MM.1S (cell line): ENCODE data around the gene SLIT3.

Source experiments
- DNase-seq: peaks from one replicate; pipeline ENCODE4 v3.0.0-alpha.2; 2015
- H2AFZ ChIP-seq: fragments of 300-600 bp; sonication (generic); 2 replicates; pipeline ENCODE4 v1.6.0; 2016; ENCODE audit warnings: antibody characterized with exemption, low read length
- H3F3A ChIP-seq: fragments of 300-600 bp; sonication (generic); 2 replicates; pipeline ENCODE4 v1.6.1; 2016; ENCODE audit warnings: mild to moderate bottlenecking, antibody characterized with exemption, low read length, moderate library complexity, mixed read lengths; ENCODE audit not compliant: insufficient read depth
- H3K27ac ChIP-seq: fragments of 300-600 bp; sonication (generic); 2 replicates; pipeline ENCODE4 v1.5.1; 2016; ENCODE audit warnings: mild to moderate bottlenecking, low read length
- H3K27me3 ChIP-seq: fragments of 300-600 bp; sonication (generic); replicated peaks from 2 replicates; pipeline ENCODE4 v1.6.0; 2016; ENCODE audit warnings: low read length; ENCODE audit not compliant: insufficient read depth
- H3K36me3 ChIP-seq: fragments of 300-600 bp; sonication (generic); replicated peaks from 2 replicates; pipeline ENCODE4 v1.6.1; 2016; ENCODE audit warnings: mild to moderate bottlenecking, low read length, mixed read lengths; ENCODE audit not compliant: insufficient read depth
- H3K4me1 ChIP-seq: fragments of 300-600 bp; sonication (generic); 2 replicates; pipeline ENCODE4 v1.6.1; 2016; ENCODE audit warnings: low read length, mixed read lengths
- H3K4me2 ChIP-seq: fragments of 300-600 bp; sonication (generic); 2 replicates; pipeline ENCODE4 v1.6.0; 2016; ENCODE audit warnings: low read depth, low read length
- H3K4me3 ChIP-seq: fragments of 300-600 bp; sonication (generic); 2 replicates; pipeline ENCODE4 v1.5.1; 2016; ENCODE audit warnings: low read length, mixed read lengths
- H3K79me2 ChIP-seq: fragments of 300-600 bp; sonication (generic); 2 replicates; pipeline ENCODE4 v1.6.1; 2016; ENCODE audit warnings: mixed run types, low read length, mixed read lengths
- H3K9ac ChIP-seq: fragments of 300-600 bp; sonication (generic); 2 replicates; pipeline ENCODE4 v1.6.1; 2016; ENCODE audit warnings: low read length, mixed read lengths
- H3K9me2 ChIP-seq: fragments of 300-600 bp; sonication (generic); replicated peaks from 2 replicates; pipeline ENCODE4 v1.6.1; 2016; ENCODE audit warnings: mild to moderate bottlenecking, low read length, mixed read lengths; ENCODE audit not compliant: insufficient read depth
- H3K9me3 ChIP-seq: fragments of 300-600 bp; sonication (generic); replicated peaks from 2 replicates; pipeline ENCODE4 v1.6.1; 2016; ENCODE audit warnings: mild to moderate bottlenecking, low read length, mixed read lengths; ENCODE audit not compliant: insufficient read depth
- H4K20me1 ChIP-seq: fragments of 300-600 bp; sonication (generic); 2 replicates; pipeline ENCODE4 v1.6.1; 2016; ENCODE audit warnings: mild to moderate bottlenecking, low read length, moderate library complexity, mixed read lengths; ENCODE audit not compliant: insufficient read depth
- CTCF ChIP-seq: fragments of 300-600 bp; sonication (generic); IDR thresholded peaks from 2 replicates; pipeline ENCODE4 v1.5.1; 2016; ENCODE audit warnings: antibody characterized with exemption, low read length, mixed read lengths
- EZH2 ChIP-seq: fragments of 300-600 bp; sonication (generic); optimal IDR thresholded peaks from 2 replicates; pipeline ENCODE3; 2017; ENCODE audit warnings: low read depth, mild to moderate bottlenecking, antibody characterized with exemption, low read length, mixed read lengths
- EZH2phosphoT487 ChIP-seq: fragments of 300-600 bp; sonication (generic); IDR thresholded peaks from 2 replicates; pipeline ENCODE4 v1.6.1; 2018; ENCODE audit warnings: antibody characterized with exemption, low read length

SLIT3 gene

GRCh38 chr5:168831383-168831782 lies 469.6 kb downstream of the SLIT3 start:
- no peak for DNase-seq
- Histone ChIP-seq H4K20me1 (no peaks in the 10 kb centered on the region), H2AFZ (no peak overlapping the region), H3K4me1 (no peaks in the 10 kb centered on the region), H3K27me3 (no peaks in the 10 kb centered on the region), H3K9ac (no peak overlapping the region), H3K9me3 (no peaks in the 10 kb centered on the region), H3K4me2 (no peak overlapping the region), H3K9me2 (no peaks in the 10 kb centered on the region), H3K27ac (no peak overlapping the region), H3K36me3 (no peaks in the 10 kb centered on the region), H3K79me2 (no peaks in the 10 kb centered on the region), H3K4me3 (no peak overlapping the region), H3F3A (no peaks in the 10 kb centered on the region)
- TF ChIP-seq CTCF (no peak), EZH2 (no peak), EZH2phosphoT487 (no peak)

GRCh38 chr5:168830833-168831232 lies 470.1 kb downstream of the SLIT3 start:
- H2AFZ ChIP-seq = no peak overlapping the region
- H3K79me2 ChIP-seq = no peaks in the 10 kb centered on the region
- H3F3A ChIP-seq = no peaks in the 10 kb centered on the region
- no peaks in the 10 kb centered on the region for H4K20me1 ChIP-seq
- H3K4me1 ChIP-seq = no peaks in the 10 kb centered on the region
- no peak overlapping the region for H3K4me3 ChIP-seq
- H3K27ac ChIP-seq = no peak overlapping the region
- H3K4me2 ChIP-seq = no peak overlapping the region
- no peaks in the 10 kb centered on the region for H3K36me3 ChIP-seq
- H3K27me3 ChIP-seq = no peaks in the 10 kb centered on the region
- no peaks in the 10 kb centered on the region for H3K9me2 ChIP-seq
- no peak for TF ChIP-seq EZH2phosphoT487
- no peak for TF ChIP-seq EZH2
- no peak overlapping the region for H3K9ac ChIP-seq
- no peaks in the 10 kb centered on the region for H3K9me3 ChIP-seq
- DNase-seq = no peak

GRCh38 chr5:168829922-168830417 lies 471.0 kb downstream of the SLIT3 start:
- H3K4me2 ChIP-seq = no peak overlapping the region
- H2AFZ ChIP-seq = no peak overlapping the region
- no peaks in the 10 kb centered on the region for H3K4me1 ChIP-seq
- no peak for DNase-seq
- no peaks in the 10 kb centered on the region for H3K79me2 ChIP-seq
- H3K9me3 ChIP-seq = no peaks in the 10 kb centered on the region
- H3F3A ChIP-seq = no peaks in the 10 kb centered on the region
- no peak overlapping the region for H3K4me3 ChIP-seq
- no peaks in the 10 kb centered on the region for H3K36me3 ChIP-seq
- no peaks in the 10 kb centered on the region for H3K27me3 ChIP-seq
- TF ChIP-seq EZH2 = no peak
- no peak overlapping the region for H3K27ac ChIP-seq
- H3K9ac ChIP-seq = no peak overlapping the region
- no peaks in the 10 kb centered on the region for H3K9me2 ChIP-seq
- no peaks in the 10 kb centered on the region for H4K20me1 ChIP-seq

- no peaks in the 10 kb centered on the region for H3K27me3 ChIP-seq
- TF ChIP-seq CTCF (no peak), EZH2phosphoT487 (no peak), EZH2 (no peak)
- no peaks in the 10 kb centered on the region for H3K9me2 ChIP-seq
- no peak overlapping the region for H3K27ac ChIP-seq
- H3K4me2 ChIP-seq = no peak overlapping the region
- no peaks in the 10 kb centered on the region for H3K36me3 ChIP-seq
- DNase-seq = no peak
- H3K9me3 ChIP-seq = no peaks in the 10 kb centered on the region
- H3F3A ChIP-seq = no peaks in the 10 kb centered on the region
- H3K4me1 ChIP-seq = no peaks in the 10 kb centered on the region
- H3K9ac ChIP-seq = no peak overlapping the region
- H3K79me2 ChIP-seq = no peaks in the 10 kb centered on the region
- H2AFZ ChIP-seq = no peak overlapping the region
- no peak overlapping the region for H3K4me3 ChIP-seq
- H4K20me1 ChIP-seq = no peaks in the 10 kb centered on the region
Observed at GRCh38 chr5:168829044-168829443, 471.9 kb downstream of the SLIT3 start.
